C4-2B (cell line): ENCODE results near the gene ARHGAP22.

Source experiments
- ZFX ChIP-seq: fragments of 450-650 bp; IDR thresholded peaks from 2 replicates; pipeline ENCODE4 v1.6.1; 2017
- TF ChIP-seq, protein P1 (sequence below): fragments of 450-650 bp; conservative IDR thresholded peaks from 2 replicates; pipeline ENCODE4 v1.5.1; 2017; ENCODE audit warnings: mild to moderate bottlenecking

DNA sequence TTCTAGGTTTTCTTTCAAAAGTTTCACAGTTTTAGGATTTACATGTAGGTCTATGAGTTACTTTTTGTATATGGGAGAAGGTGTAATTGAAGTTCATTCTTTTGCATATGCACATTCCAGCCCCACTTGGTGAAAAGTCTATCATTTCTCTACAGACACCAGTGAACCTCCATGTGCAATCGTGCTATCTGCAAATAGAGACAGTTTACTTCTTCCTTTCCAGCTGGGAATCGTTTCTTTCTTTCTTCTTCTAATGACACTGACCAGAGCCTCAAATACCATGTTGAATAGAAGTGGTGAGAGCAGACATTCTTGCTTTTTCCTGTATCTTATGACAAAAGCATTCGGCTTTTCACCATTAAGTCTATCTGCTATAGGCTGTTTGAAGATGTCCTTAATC, 122.7 kb downstream of the ARHGAP22 start:
- TF ChIP-seq, protein P1, sequence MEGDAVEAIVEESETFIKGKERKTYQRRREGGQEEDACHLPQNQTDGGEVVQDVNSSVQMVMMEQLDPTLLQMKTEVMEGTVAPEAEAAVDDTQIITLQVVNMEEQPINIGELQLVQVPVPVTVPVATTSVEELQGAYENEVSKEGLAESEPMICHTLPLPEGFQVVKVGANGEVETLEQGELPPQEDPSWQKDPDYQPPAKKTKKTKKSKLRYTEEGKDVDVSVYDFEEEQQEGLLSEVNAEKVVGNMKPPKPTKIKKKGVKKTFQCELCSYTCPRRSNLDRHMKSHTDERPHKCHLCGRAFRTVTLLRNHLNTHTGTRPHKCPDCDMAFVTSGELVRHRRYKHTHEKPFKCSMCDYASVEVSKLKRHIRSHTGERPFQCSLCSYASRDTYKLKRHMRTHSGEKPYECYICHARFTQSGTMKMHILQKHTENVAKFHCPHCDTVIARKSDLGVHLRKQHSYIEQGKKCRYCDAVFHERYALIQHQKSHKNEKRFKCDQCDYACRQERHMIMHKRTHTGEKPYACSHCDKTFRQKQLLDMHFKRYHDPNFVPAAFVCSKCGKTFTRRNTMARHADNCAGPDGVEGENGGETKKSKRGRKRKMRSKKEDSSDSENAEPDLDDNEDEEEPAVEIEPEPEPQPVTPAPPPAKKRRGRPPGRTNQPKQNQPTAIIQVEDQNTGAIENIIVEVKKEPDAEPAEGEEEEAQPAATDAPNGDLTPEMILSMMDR, result no peak
- TF ChIP-seq ZFX, result no peak
